SU-DHL-6 (cell line): ENCODE results near the gene SCCPDH.

Experiments used
- CTCF ChIP-seq: fragments of 200-600 bp; sonication (generic); IDR thresholded peaks from one replicate; pipeline ENCODE4 v1.5.1; 2017; ENCODE audit warnings: antibody characterized with exemption, mild to moderate bottlenecking, low read length, moderate library complexity; ENCODE audit not compliant: insufficient read depth, poor library complexity, severe bottlenecking
- EZH2phosphoT487 ChIP-seq: fragments of 200-600 bp; sonication (generic), shearing (Covaris generic); conservative IDR thresholded peaks from 2 replicates; pipeline ENCODE4 v1.6.1; 2018; ENCODE audit warnings: mild to moderate bottlenecking, antibody characterized with exemption, low read length, moderate library complexity, mixed read lengths

GRCh38 chr1:246703581-246703980 is 20.6 kb upstream of the SCCPDH start:
- TF ChIP-seq CTCF (no peak), EZH2phosphoT487 (no peak)
